A549 (cell line): Measurements from ENCODE around the gene DOCK1. TPM values are rescaled to one million over a fixed set of nuclear protein-coding genes. Genes with fewer than 3 reads are reported as not detected.

Source experiments
- ATAC-seq, 2 experiments: fragments of 200-7000 bp in 1 of 2; fragments of >200 bp in 1 of 2; cut with Nextera tagmentation in 1 of 2; cut with Tn5 transposase in 1 of 2; 3 replicates each; pipeline versions ENCODE4 v1.8.0 to v1.9.1; 2018 to 2020; ENCODE audit warnings: mild to moderate bottlenecking in 1 of 2, moderate library complexity in 1 of 2
- CTCF ChIA-PET: fragments of 300-600 bp; sonication (Branson Sonifier 250); formaldehyde crosslinking; extraction: SDS; loops from one replicate; lab custom pipeline; 2021; ENCODE audit warnings: antibody characterized with exemption, inconsistent platforms; lab: Yijun Ruan, JAX
- POLR2A ChIA-PET: fragments of 350-600 bp; formaldehyde crosslinking; extraction: SDS; loops from one replicate; lab custom pipeline; 2021; ENCODE audit warnings: antibody characterized with exemption, inconsistent platforms; lab: Yijun Ruan, JAX
- DNase-seq, 2 experiments: peaks; one replicate each; pipeline versions ENCODE4 v3.0.0 to v3.0.0-alpha.2; 2011 to 2016; ENCODE audit warnings: low read depth in 1 of 2, low spot score in 1 of 2
- FAIRE-seq: peaks from 2 replicates; lab custom pipeline; 2011; peaks lifted over from hg19 to GRCh38; lab: Jason Lieb, UNC
- H3K27ac ChIP-seq, 2 experiments: fragments of >200 bp; sonication (Bioruptor Twin); formaldehyde crosslinking; 3 replicates each; pipeline ENCODE4 v1.5.1; 2016 to 2017
- H3K4me1 ChIP-seq: fragments of >200 bp; sonication (Bioruptor Twin); formaldehyde crosslinking; 3 replicates; pipeline ENCODE4 v1.6.1; 2016
- H3K4me2 ChIP-seq: fragments of >200 bp; sonication (Bioruptor Twin); formaldehyde crosslinking; 3 replicates; pipeline ENCODE4 v1.6.1; 2016
- H3K4me3 ChIP-seq: fragments of >200 bp; sonication (Bioruptor Twin); formaldehyde crosslinking; 3 replicates; pipeline ENCODE4 v1.5.1; 2016
- H3K9me3 ChIP-seq: fragments of >200 bp; sonication (Bioruptor Twin); formaldehyde crosslinking; 3 replicates; pipeline ENCODE4 v1.6.1; 2016
- CHD4 ChIP-seq: fragments of 200-600 bp; sonication (generic); IDR thresholded peaks from 2 replicates; pipeline ENCODE4 v1.6.1; 2016; ENCODE audit warnings: antibody characterized with exemption, mild to moderate bottlenecking, borderline replicate concordance
- EHF ChIP-seq: fragments of 250-450 bp; sonication (Bioruptor Pico); IDR thresholded peaks from 2 replicates; pipeline ENCODE4 v1.5.0; 2020; ENCODE audit warnings: mild to moderate bottlenecking
- EP300 ChIP-seq, 2 experiments: fragments of >200 bp; sonication (Bioruptor Twin); formaldehyde crosslinking; IDR thresholded peaks; 2 replicates in 1 of 2; 3 replicates in 1 of 2; pipeline ENCODE4 v1.6.1; 2016 to 2017
- ESRRA ChIP-seq: fragments of 150-350 bp; IDR thresholded peaks from 2 replicates; pipeline ENCODE4 v1.6.1; 2014; ENCODE audit warnings: mild to moderate bottlenecking, low read length, borderline replicate concordance
- FOXS1 ChIP-seq: fragments of 250-450 bp; sonication (Bioruptor Pico); IDR thresholded peaks from 2 replicates; pipeline ENCODE4 v1.5.0; 2020; ENCODE audit warnings: mild to moderate bottlenecking, moderate library complexity
- GATA3 ChIP-seq: IDR thresholded peaks from 2 replicates; pipeline ENCODE4 v1.6.1; 2012; ENCODE audit warnings: borderline replicate concordance
- HDAC2 ChIP-seq: fragments of 200-600 bp; sonication (generic); IDR thresholded peaks from 2 replicates; pipeline ENCODE4 v1.6.1; 2016
- HES2 ChIP-seq: fragments of >200 bp; sonication (Bioruptor Twin); formaldehyde crosslinking; IDR thresholded peaks from 2 replicates; pipeline ENCODE4 v1.6.1; 2016
- HOXB5 ChIP-seq: fragments of 250-450 bp; sonication (Bioruptor Pico); IDR thresholded peaks from 2 replicates; pipeline ENCODE4 v1.5.0; 2020; ENCODE audit warnings: mild to moderate bottlenecking, moderate library complexity
- JUN ChIP-seq, 2 experiments: fragments of >200 bp; sonication (Bioruptor Twin); formaldehyde crosslinking; IDR thresholded peaks; 2 replicates in 1 of 2; 3 replicates in 1 of 2; pipeline ENCODE4 v1.6.1; 2016 to 2017
- NPAS2 ChIP-seq: fragments of 250-450 bp; sonication (Bioruptor Pico); IDR thresholded peaks from 2 replicates; pipeline ENCODE4 v1.8.0; 2022; ENCODE audit warnings: mild to moderate bottlenecking, moderate library complexity, borderline replicate concordance
- POLR2AphosphoS2 ChIP-seq: conservative IDR thresholded peaks from 2 replicates; pipeline ENCODE4 v1.6.1; 2012; ENCODE audit warnings: low read length, improper control_type of control experiment, inconsistent platforms
- RFX5 ChIP-seq: fragments of 450-650 bp; IDR thresholded peaks from 2 replicates; pipeline ENCODE4 v1.7.1; 2014; ENCODE audit warnings: antibody characterized with exemption, mild to moderate bottlenecking, moderate library complexity
- SMC3 ChIP-seq: fragments of >200 bp; sonication (Bioruptor Twin); formaldehyde crosslinking; IDR thresholded peaks from 3 replicates; pipeline ENCODE4 v1.6.1; 2018; ENCODE audit warnings: inconsistent platforms
- TP53 ChIP-seq: fragments of 250-450 bp; sonication (Bioruptor Pico); IDR thresholded peaks from 2 replicates; pipeline ENCODE4 v1.5.0; 2021; ENCODE audit warnings: mild to moderate bottlenecking, moderate library complexity
- ZNF302 ChIP-seq: fragments of 250-450 bp; sonication (Bioruptor Pico); IDR thresholded peaks from 2 replicates; pipeline ENCODE4 v1.9.0; 2021; ENCODE audit warnings: inconsistent platforms, mild to moderate bottlenecking, moderate library complexity
- ZSCAN20 ChIP-seq: fragments of 250-450 bp; sonication (Bioruptor Pico); IDR thresholded peaks from 2 replicates; pipeline ENCODE4 v1.8.0; 2022; ENCODE audit warnings: mild to moderate bottlenecking, moderate library complexity
- WGBS: methylation state at CpG from one replicate; pipeline ENCODE4 v1.1.6; 2017; ENCODE audit errors: missing lambda C conversion rate; 5-methylcytosine and 5-hydroxymethylcytosine counted together
- polyA plus RNA-seq, 4 experiments: library from polyadenylated mRNA; depleted of rRNA in 3 of 4; stranded (reverse); fragments of >200 nt; fragmentation: RNase III in 1 of 4; extraction: RNeasy Plus Mini Kit Qiagen cat#74134 plus additional on column Dnase treatment in 1 of 4; gene quantifications; 2 replicates in 3 of 4; 3 replicates in 1 of 4; pipeline ENCODE4 v1.2.3, GENCODE V29; 2011 to 2017
- TF ChIP-seq, protein P1 (sequence below): fragments of >200 bp; sonication (Bioruptor Twin); formaldehyde crosslinking; IDR thresholded peaks from 3 replicates; pipeline ENCODE4 v1.6.1; 2016
- TF ChIP-seq, protein P2 (sequence below): fragments of 200-600 bp; sonication (generic); IDR thresholded peaks from 2 replicates; pipeline ENCODE4 v1.6.1; 2016; ENCODE audit warnings: antibody characterized with exemption, mild to moderate bottlenecking, moderate library complexity

Gene DOCK1
- polyA plus RNA-seq, 2 of the 4 experiments (the other 2 are of a cell fraction), result 22.6 to 28.2 TPM

DNA sequence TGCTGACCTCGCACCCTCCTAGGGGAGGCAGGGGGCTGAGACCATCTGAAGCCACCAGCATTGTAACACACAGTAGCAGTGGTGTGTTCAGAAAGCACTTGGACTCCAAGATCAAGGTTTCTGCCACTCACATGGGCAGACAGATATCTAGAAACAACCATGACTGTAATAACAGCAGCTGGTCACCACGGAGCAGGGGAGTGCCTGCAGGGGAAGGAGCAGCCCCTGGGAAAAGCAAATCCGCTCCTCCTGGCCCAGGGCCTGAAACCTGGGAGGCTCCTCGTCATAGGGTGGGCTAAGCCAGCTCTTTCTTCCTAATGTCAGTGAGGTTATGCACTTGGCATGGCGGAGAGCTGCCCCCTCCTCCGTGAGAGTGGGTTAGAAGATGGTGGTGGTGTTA lies 409.6 kb downstream of the DOCK1 start:
- ChIA-PET CTCF (interaction anchor here (1.3 kb wide), 1 partner anchor 43 kb away, joined by 3 read pairs; no protein-coding TSS in a partner anchor), POLR2A (no interaction called here)
- ATAC-seq (no peak), DNase-seq (no peak), FAIRE-seq (no peak)
- no peaks in the 10 kb centered on the region for H3K4me1 ChIP-seq
- TF ChIP-seq HOXB5 (CRISPR knock-in tag), result no peak
- TF ChIP-seq HDAC2, result no peak
- no peak for TF ChIP-seq FOXS1
- H3K4me2 ChIP-seq, result no peak overlapping the region
- no peaks in the 10 kb centered on the region for H3K9me3 ChIP-seq
- no peak overlapping the region for H3K27ac ChIP-seq
- WGBS, result 88% methylated on average over 6 of the region's 6 CpGs
- H3K4me3 ChIP-seq, result no peak overlapping the region

DNA sequence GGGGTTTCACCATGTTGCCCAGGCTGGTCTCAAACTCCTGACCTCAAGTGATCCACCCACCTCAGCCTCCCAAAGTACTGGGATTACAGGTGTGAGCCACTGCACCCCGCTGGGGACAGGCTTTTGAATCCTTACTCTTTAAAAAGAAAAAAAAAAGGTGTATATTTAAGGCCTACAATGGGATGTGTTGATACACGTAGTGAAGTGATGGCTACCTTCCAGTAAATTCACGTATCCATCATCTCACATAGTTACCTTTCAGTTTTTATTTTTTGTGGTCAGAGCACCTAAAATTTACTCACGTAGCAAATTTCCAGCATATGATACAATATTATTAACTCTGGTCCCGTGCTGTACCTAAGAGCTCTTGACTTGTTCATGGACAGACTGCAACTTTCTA lies 410.7 kb downstream of the DOCK1 start:
- Histone ChIP-seq H3K4me1 (no peaks in the 10 kb centered on the region), H3K27ac (no peak overlapping the region), H3K9me3 (no peaks in the 10 kb centered on the region), H3K4me2 (no peak overlapping the region), H3K4me3 (no peak overlapping the region)
- no peak for DNase-seq
- FAIRE-seq, result no peak
- TF ChIP-seq SMC3 (no peak), TP53 (CRISPR knock-in tag) (no peak), ESRRA (no peak), RFX5 (no peak), CHD4 (no peak), ZSCAN20 (no peak), NPAS2 (CRISPR knock-in tag) (no peak), HES2 (no peak), EHF (no peak), HDAC2 (no peak)
- TF ChIP-seq, protein P1, sequence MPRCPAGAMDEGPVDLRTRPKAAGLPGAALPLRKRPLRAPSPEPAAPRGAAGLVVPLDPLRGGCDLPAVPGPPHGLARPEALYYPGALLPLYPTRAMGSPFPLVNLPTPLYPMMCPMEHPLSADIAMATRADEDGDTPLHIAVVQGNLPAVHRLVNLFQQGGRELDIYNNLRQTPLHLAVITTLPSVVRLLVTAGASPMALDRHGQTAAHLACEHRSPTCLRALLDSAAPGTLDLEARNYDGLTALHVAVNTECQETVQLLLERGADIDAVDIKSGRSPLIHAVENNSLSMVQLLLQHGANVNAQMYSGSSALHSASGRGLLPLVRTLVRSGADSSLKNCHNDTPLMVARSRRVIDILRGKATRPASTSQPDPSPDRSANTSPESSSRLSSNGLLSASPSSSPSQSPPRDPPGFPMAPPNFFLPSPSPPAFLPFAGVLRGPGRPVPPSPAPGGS, result no peak
- TF ChIP-seq, protein P2, sequence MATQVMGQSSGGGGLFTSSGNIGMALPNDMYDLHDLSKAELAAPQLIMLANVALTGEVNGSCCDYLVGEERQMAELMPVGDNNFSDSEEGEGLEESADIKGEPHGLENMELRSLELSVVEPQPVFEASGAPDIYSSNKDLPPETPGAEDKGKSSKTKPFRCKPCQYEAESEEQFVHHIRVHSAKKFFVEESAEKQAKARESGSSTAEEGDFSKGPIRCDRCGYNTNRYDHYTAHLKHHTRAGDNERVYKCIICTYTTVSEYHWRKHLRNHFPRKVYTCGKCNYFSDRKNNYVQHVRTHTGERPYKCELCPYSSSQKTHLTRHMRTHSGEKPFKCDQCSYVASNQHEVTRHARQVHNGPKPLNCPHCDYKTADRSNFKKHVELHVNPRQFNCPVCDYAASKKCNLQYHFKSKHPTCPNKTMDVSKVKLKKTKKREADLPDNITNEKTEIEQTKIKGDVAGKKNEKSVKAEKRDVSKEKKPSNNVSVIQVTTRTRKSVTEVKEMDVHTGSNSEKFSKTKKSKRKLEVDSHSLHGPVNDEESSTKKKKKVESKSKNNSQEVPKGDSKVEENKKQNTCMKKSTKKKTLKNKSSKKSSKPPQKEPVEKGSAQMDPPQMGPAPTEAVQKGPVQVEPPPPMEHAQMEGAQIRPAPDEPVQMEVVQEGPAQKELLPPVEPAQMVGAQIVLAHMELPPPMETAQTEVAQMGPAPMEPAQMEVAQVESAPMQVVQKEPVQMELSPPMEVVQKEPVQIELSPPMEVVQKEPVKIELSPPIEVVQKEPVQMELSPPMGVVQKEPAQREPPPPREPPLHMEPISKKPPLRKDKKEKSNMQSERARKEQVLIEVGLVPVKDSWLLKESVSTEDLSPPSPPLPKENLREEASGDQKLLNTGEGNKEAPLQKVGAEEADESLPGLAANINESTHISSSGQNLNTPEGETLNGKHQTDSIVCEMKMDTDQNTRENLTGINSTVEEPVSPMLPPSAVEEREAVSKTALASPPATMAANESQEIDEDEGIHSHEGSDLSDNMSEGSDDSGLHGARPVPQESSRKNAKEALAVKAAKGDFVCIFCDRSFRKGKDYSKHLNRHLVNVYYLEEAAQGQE, result no peak
- 90% methylated on average over 5 of the region's 5 CpGs for whole genome bisulfite sequencing
- POLR2A ChIA-PET, result no interaction called here
- CTCF ChIA-PET, result no interaction called here
- ATAC-seq, result no peak

- FAIRE-seq, result no peak
- H3K27ac ChIP-seq, result no peak overlapping the region
- no peak overlapping the region for H3K4me3 ChIP-seq
- no peak for DNase-seq
- no peaks in the 10 kb centered on the region for H3K9me3 ChIP-seq
- ATAC-seq, result no peak
- TF ChIP-seq ZNF302 (no peak), RFX5 (no peak), EP300 (IDR thresholded peaks at IDR 0.05) (no peak), FOXS1 (no peak), GATA3 (no peak), EHF (no peak), POLR2AphosphoS2 (no peak), JUN (IDR thresholded peaks at IDR 0.05) (no peak)
- TF ChIP-seq, all 56 proteins: peak for 0
- WGBS, result 79% methylated on average over 6 of the region's 6 CpGs
- POLR2A ChIA-PET, result no interaction called here
- Histone ChIP-seq H3K4me2 (no peak overlapping the region), H3K4me1 (no peaks in the 10 kb centered on the region)
- CTCF ChIA-PET, result no interaction called here
These were observed 413.2 kb downstream of the DOCK1 start for GRCh38 chr10:127318396-127318795.
